Keratinocyte (primary cell): ENCODE results near the gene NDUFB11.

Experiments
- CTCF ChIP-seq, 3 experiments: IDR thresholded peaks in 1 of 3; conservative IDR thresholded peaks in 1 of 3; optimal IDR thresholded peaks in 1 of 3; 2 replicates in 2 of 3; 3 replicates in 1 of 3; pipeline versions ENCODE3 to v1.5.1; 2011; ENCODE audit warnings: low read length in 3 of 3, mild to moderate bottlenecking in 3 of 3, moderate library complexity in 2 of 3, control low read depth in 1 of 3, inconsistent platforms in 1 of 3; ENCODE audit not compliant: insufficient read depth in 2 of 3; ENCODE audit errors: extremely low read depth in 1 of 3
- EZH2 ChIP-seq: IDR thresholded peaks from one replicate; pipeline ENCODE4 v1.6.1; 2012; ENCODE audit warnings: inconsistent platforms, mild to moderate bottlenecking, low read length, moderate library complexity

- TF ChIP-seq CTCF (optimal IDR thresholded peaks at IDR 0.05 in 1 of 3, IDR thresholded peaks at IDR 0.05 in 1 of 3, conservative IDR thresholded peaks at IDR 0.05 in 1 of 3; ENCODE audit: extremely low read depth in 1 of 3, insufficient read depth in 2 of 3, low read length in 3 of 3): no peak
- TF ChIP-seq EZH2: no peak
Measured at GRCh38 chrX:47093860-47094259, 50.6 kb downstream of the NDUFB11 start.
